ENCODE results near the gene GRK4.

GRCh38 chr4:2937146-2937857, 26.1 kb upstream of the GRK4 start:
- TF ChIP-seq CTCF (IDR thresholded peaks at IDR 0.05; ENCODE audit: low read depth, low read length) (no peak), POLR2A (IDR thresholded peaks at IDR 0.05; ENCODE audit: extremely low read depth, insufficient read length) (peak; percentile 18), MYC (IDR thresholded peaks at IDR 0.05; ENCODE audit: low read depth, low read length) (no peak)

All from NB4 (cell line).